Pancreas (tissue), 10 donors: Measurements from ENCODE around the gene CFAP57. TPM values are rescaled to one million over a fixed set of nuclear protein-coding genes. Genes with fewer than 3 reads are reported as not detected.

Experiments used
- ATAC-seq, 4 donors: fragments of 200-7000 bp; cut with Tn5 transposase; one replicate each; pipeline versions ENCODE4 v1.8.0 to v1.9.1; 2020; ENCODE audit warnings: mild to moderate bottlenecking in 4 of 4, moderate library complexity in 4 of 4
- DNase-seq, 6 donors: peaks; one replicate each; pipeline ENCODE4 v3.0.0-alpha.2; 2020
- FAIRE-seq: peaks from 2 replicates; lab custom pipeline; 2012; peaks lifted over from hg19 to GRCh38; lab: Jason Lieb, UNC
- H3K27ac ChIP-seq, 4 donors: fragments of 200-600 bp; sonication (generic); 1 replicate in 3 of 4; 2 replicates in 1 of 4; pipeline versions ENCODE4 v1.5.0 to v1.8.0; 2020
- H3K27me3 ChIP-seq, 4 donors: fragments of 200-600 bp; one replicate each; pipeline ENCODE4 v1.8.0; 2021
- H3K36me3 ChIP-seq, 3 donors: fragments of 200-600 bp; sonication (generic) in 1 of 3; one replicate each; pipeline versions ENCODE4 v1.5.0 to v1.8.0; 2020 to 2021
- H3K4me1 ChIP-seq, 3 donors: fragments of 200-600 bp; one replicate each; pipeline ENCODE4 v1.8.0; 2021
- H3K4me3 ChIP-seq, 4 donors: fragments of 200-600 bp; sonication (generic) in 2 of 4; one replicate each; pipeline versions ENCODE4 v1.5.0 to v1.8.0; 2020 to 2021
- H3K9me3 ChIP-seq, 4 donors: fragments of 200-600 bp; one replicate each; pipeline ENCODE4 v1.8.0; 2021
- WGBS, 2 donors: extraction: QIAGEN DNeasy Blood & Tissue Kit; methylation state at CpG; one replicate each; pipeline ENCODE4 v1.1.7; 2013; 5-methylcytosine and 5-hydroxymethylcytosine counted together
- intact Hi-C, 3 donors: fragments of 100-400 bp; cut with DNase I; formaldehyde crosslinking; loops; one replicate each; pipeline versions ENCODE4 v1.11.1 to v1.14.2; 2022
- polyA plus RNA-seq, 2 donors: library from polyadenylated mRNA; stranded (reverse); fragments of 200-250 nt; gene quantifications; one replicate each; pipeline ENCODE4 v1.2.3, GENCODE V29; 2013
- total RNA-seq, 6 donors: library from RNA; stranded (reverse); fragmentation: NEBNext Ultra II Directional in 4 of 6; extraction: Animal tissue kit (Norgen Biotek cat#: 25700) in 4 of 6; gene quantifications; one replicate each; pipeline versions ENCODE4 v1.2.1 to v1.2.4, GENCODE V29; 2021 to 2023
- TF ChIP-seq, protein P1 (sequence below), 4 donors: fragments of 200-600 bp; sonication (generic) in 3 of 4; IDR thresholded peaks; one replicate each; pipeline versions ENCODE4 v1.5.0 to v1.8.0; 2021; ENCODE audit warnings: antibody characterized with exemption in 4 of 4
- donor health status: healthy with polysubstance abuse.
- donor health status: DM: no; HTN: no; CAD: no; lungs with moderate emphysema.
- donor health status: DM: no; HTN: no; CAD: no.
- donor health status: control.
- donor health status: control.
- donor health status: Bipolar disorder and iron deficiency.
- donor health status: DM: yes; HTN: yes; CAD: no.
- donor health status: DM: no; HTN: no; CAD: no.
- donor health status: DM: no; HTN: no; CAD: no.
- donor health status: DM: yes; HTN: yes; CAD: no.

CFAP57 gene
- total and polyA plus RNA-seq, 8 donors = 0.14 to 0.61 (median 0.21) TPM

DNA sequence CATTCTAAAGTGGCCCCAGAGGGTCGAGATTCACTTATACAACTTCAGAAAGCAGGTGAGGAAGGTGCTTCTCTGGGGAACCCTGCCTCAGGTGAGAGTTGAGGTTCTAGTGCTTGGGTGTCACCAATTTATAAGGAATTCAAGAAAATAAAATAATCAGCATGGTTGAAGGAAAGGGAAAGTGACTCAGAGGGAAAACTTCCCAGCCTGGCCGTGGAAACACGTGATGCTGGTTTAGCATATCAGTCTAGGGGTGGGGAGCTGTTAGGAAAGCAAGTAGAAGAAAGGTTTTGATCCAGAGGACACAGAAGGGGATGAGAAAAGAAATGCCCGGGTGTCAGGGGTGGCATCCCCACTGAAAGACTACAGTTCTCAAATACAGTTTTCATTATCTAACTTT, 59.9 kb downstream of the CFAP57 start:
- Histone ChIP-seq H3K9me3 (no peaks in the 10 kb centered on the region), H3K4me3 (no peak overlapping the region), H3K36me3 (no peaks in the 10 kb centered on the region), H3K27me3 (no peaks in the 10 kb centered on the region), H3K27ac (no peak overlapping the region), H3K4me1 (no peaks in the 10 kb centered on the region)
- FAIRE-seq (no peak), DNase-seq (no peak), ATAC-seq (peak in 2 of 4 donors; percentile 9 to 34)
- TF ChIP-seq, protein P1, sequence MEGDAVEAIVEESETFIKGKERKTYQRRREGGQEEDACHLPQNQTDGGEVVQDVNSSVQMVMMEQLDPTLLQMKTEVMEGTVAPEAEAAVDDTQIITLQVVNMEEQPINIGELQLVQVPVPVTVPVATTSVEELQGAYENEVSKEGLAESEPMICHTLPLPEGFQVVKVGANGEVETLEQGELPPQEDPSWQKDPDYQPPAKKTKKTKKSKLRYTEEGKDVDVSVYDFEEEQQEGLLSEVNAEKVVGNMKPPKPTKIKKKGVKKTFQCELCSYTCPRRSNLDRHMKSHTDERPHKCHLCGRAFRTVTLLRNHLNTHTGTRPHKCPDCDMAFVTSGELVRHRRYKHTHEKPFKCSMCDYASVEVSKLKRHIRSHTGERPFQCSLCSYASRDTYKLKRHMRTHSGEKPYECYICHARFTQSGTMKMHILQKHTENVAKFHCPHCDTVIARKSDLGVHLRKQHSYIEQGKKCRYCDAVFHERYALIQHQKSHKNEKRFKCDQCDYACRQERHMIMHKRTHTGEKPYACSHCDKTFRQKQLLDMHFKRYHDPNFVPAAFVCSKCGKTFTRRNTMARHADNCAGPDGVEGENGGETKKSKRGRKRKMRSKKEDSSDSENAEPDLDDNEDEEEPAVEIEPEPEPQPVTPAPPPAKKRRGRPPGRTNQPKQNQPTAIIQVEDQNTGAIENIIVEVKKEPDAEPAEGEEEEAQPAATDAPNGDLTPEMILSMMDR (IDR thresholded peaks at IDR 0.05) = no peak
- intact Hi-C loops = loop anchor here in 2 of 3 donors (10.0 kb wide), 1 partner anchor 133 kb away; the partner anchor contains the start of gene ELOVL1 (in 2 of the 2)
- WGBS, 2 donors = 47 to 57% methylated on average over 4 of the region's 4 CpGs

DNA sequence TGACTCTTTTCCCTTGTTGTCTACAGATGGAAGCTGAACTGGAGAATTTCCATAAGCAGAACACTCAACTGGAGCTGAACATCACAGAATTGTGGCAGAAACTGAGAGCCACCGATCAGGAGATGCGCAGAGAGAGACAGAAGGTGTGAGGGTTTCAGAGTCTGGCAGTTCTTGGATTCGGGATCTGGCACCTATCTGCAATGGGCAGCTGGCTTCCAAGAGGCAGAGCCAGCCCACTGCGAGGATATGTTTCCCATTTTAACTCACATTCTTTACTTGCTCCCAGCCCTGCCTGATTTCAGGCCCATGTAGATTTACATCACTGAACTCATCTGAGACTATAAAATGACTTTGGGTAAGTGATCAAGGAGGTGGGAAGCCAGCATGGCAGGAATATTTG, 60.4 kb downstream of the CFAP57 start:
- no peak for DNase-seq
- Histone ChIP-seq H3K4me1 (no peaks in the 10 kb centered on the region), H3K27me3 (no peaks in the 10 kb centered on the region), H3K9me3 (no peaks in the 10 kb centered on the region), H3K36me3 (no peaks in the 10 kb centered on the region), H3K27ac (no peak overlapping the region), H3K4me3 (no peak overlapping the region)
- intact Hi-C loops = loop anchor here in 2 of 3 donors (10.0 kb wide), 1 partner anchor 132 kb away; the partner anchor contains the start of gene ELOVL1 (in 2 of the 2)
- TF ChIP-seq, protein P1 (IDR thresholded peaks at IDR 0.05) = no peak
- FAIRE-seq = no peak
- no peak for ATAC-seq
- WGBS, 2 donors = 82 to 86% methylated on average over 4 of the region's 4 CpGs

DNA sequence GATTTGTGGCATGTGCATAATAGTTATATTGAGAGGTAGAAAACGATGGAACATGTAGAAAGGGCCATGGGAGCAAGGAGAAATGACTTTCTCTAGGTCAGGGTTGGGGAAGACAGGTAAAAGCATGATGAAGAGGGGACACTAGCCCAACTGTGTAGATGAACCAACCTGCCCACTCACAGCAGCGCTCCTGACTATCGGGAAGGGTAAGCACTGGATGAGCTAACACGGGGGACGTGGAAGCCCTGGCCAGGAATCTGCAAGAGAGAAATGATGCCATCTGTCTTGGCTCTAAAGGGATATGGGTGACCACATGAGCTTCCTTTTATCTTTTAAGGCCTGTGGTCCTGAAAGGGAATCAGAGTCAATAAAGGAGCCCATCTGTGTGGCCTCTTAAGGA, 61.5 kb downstream of the CFAP57 start:
- Histone ChIP-seq H3K27me3 (no peaks in the 10 kb centered on the region), H3K9me3 (no peaks in the 10 kb centered on the region), H3K27ac (no peak overlapping the region), H3K4me1 (no peaks in the 10 kb centered on the region), H3K4me3 (no peak overlapping the region), H3K36me3 (no peaks in the 10 kb centered on the region)
- TF ChIP-seq, protein P1 (IDR thresholded peaks at IDR 0.05) = no peak
- WGBS, 2 donors = 92 to 94% methylated on average over 5 of the region's 5 CpGs
- ATAC-seq (no peak), FAIRE-seq (no peak), DNase-seq (no peak)
- intact Hi-C loops = loop anchor here in 2 of 3 donors (10.0 kb wide), 1 partner anchor 131 kb away; the partner anchor contains the start of gene ELOVL1 (in 2 of the 2)

DNA sequence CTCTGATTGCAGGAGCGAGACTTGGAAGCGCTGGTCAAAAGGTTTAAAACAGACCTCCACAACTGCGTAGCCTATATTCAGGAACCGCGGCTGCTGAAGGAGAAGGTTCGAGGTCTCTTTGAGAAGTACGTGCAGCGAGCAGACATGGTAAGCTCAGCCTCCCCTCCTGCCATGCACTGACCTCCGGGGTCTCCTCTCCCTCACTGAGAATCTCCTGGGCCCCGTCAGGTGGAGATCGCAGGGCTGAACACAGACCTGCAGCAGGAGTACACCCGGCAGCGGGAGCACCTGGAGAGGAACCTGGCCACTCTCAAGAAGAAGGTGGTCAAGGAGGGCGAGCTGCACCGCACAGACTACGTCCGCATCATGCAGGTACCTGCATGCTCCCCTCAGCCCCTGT, 62.1 kb downstream of the CFAP57 start:
- no peak for FAIRE-seq
- no peak for DNase-seq
- no peaks in the 10 kb centered on the region for H3K4me1 ChIP-seq
- H3K9me3 ChIP-seq = no peaks in the 10 kb centered on the region
- H3K36me3 ChIP-seq = no peaks in the 10 kb centered on the region
- TF ChIP-seq, protein P1 (IDR thresholded peaks at IDR 0.05) = no peak
- H3K27me3 ChIP-seq = no peaks in the 10 kb centered on the region
- no peak overlapping the region for H3K4me3 ChIP-seq
- intact Hi-C loops = loop anchor here in 2 of 3 donors (10.0 kb wide), 1 partner anchor 131 kb away; the partner anchor contains the start of gene ELOVL1 (in 2 of the 2)
- WGBS, 2 donors = 92 to 94% methylated on average over 17 of the region's 17 CpGs
- no peak for ATAC-seq
- no peak overlapping the region for H3K27ac ChIP-seq

DNA sequence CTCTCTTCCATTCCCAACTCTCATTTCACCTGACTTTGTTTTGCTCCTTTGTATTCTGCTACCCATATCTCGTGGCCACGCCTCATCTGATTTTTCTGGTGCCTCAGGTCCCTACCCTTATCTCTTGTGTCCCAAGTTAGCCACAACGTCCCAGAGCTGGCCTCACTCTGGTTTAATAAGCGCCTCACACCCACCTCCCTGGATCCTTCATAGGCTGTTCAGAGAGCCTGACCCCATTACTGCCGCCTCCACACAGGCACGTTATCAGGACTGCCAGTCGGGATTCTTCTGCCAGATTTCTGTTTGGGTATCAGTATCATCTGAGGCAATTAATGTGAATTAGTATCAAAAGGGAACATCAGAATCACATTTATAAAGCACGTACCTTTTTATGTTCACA, 62.9 kb downstream of the CFAP57 start:
- Histone ChIP-seq H3K4me1 (no peaks in the 10 kb centered on the region), H3K36me3 (no peaks in the 10 kb centered on the region), H3K27ac (no peak overlapping the region), H3K4me3 (no peak overlapping the region), H3K9me3 (no peaks in the 10 kb centered on the region), H3K27me3 (no peaks in the 10 kb centered on the region)
- 75 to 80% methylated on average over 8 of the region's 8 CpGs for WGBS, 2 donors
- ATAC-seq (no peak), FAIRE-seq (no peak), DNase-seq (no peak)
- intact Hi-C loops = loop anchor here in 2 of 3 donors (10.0 kb wide), 1 partner anchor 130 kb away; the partner anchor contains the start of gene ELOVL1 (in 2 of the 2)
- TF ChIP-seq, protein P1 (IDR thresholded peaks at IDR 0.05) = no peak
